GM12874 (cell line): ENCODE data around the gene SERPIND1.

Experiments used
- CTCF ChIP-seq: IDR thresholded peaks from 2 replicates; pipeline ENCODE4 v1.5.1; 2011; ENCODE audit warnings: low read depth, mild to moderate bottlenecking, control low read depth, low read length, moderate library complexity; ENCODE audit not compliant: insufficient read depth

Gene SERPIND1

GRCh38 chr22:20811171-20811570 lies 37.3 kb downstream of the SERPIND1 start:
- no peak for TF ChIP-seq CTCF

GRCh38 chr22:20811971-20812660 lies 38.2 kb downstream of the SERPIND1 start:
- TF ChIP-seq CTCF: no peak

GRCh38 chr22:20813056-20813455 lies 39.1 kb downstream of the SERPIND1 start:
- TF ChIP-seq CTCF: no peak

- TF ChIP-seq CTCF: no peak
These were observed 40.4 kb downstream of the SERPIND1 start for GRCh38 chr22:20814221-20814808.

- TF ChIP-seq CTCF: no peak
These were observed 41.7 kb downstream of the SERPIND1 start for GRCh38 chr22:20815477-20816050.

- no peak for TF ChIP-seq CTCF
These were observed 42.6 kb downstream of the SERPIND1 start for GRCh38 chr22:20816559-20816958.

- no peak for TF ChIP-seq CTCF
These were observed 44.6 kb downstream of the SERPIND1 start for GRCh38 chr22:20818471-20818870.
